IMR-90 (cell line): ENCODE results near the gene ZNF621. TPM values are rescaled to one million over a fixed set of nuclear protein-coding genes. Genes with fewer than 3 reads are reported as not detected.
A peak's percentile ranks its signal among the peaks of the same experiment; 100 is the strongest.

Source experiments
- ATAC-seq: fragments of 200-7000 bp; cut with Tn5 transposase; 2 replicates; pipeline ENCODE4 v1.9.1; 2020; ENCODE audit warnings: low read depth, mild to moderate bottlenecking, moderate library complexity
- BruUV-seq: library from RNA; stranded (reverse); fragments of 400-500 nt; replicated peaks from 2 replicates; lab custom pipeline; 2021; lab: Mats Ljungman, UMichigan
- CTCF ChIA-PET: fragments of 300-600 bp; formaldehyde crosslinking; extraction: SDS; loops from one replicate; lab custom pipeline; 2021; ENCODE audit warnings: antibody characterized with exemption; lab: Yijun Ruan, JAX
- POLR2A ChIA-PET: fragments of 300-600 bp; sonication (Branson Sonifier 250); formaldehyde crosslinking; loops from one replicate; lab custom pipeline; 2022; ENCODE audit warnings: antibody characterized with exemption; ENCODE audit not compliant: unreplicated experiment; lab: Charles Lee
- DNase-seq: peaks from one replicate; pipeline ENCODE4 v3.0.0; 2013
- H2AFZ ChIP-seq: replicated peaks from 2 replicates; pipeline ENCODE3; 2013; ENCODE audit warnings: low read length, mild to moderate bottlenecking; ENCODE audit not compliant: poor library complexity
- H2AK5ac ChIP-seq: 2 replicates; pipeline ENCODE4 v1.6.1; 2013; ENCODE audit warnings: low read depth, low read length, inconsistent platforms
- H2AK9ac ChIP-seq: replicated peaks from 2 replicates; pipeline ENCODE3; 2013; ENCODE audit warnings: mild to moderate bottlenecking, low read depth, low read length, moderate library complexity; ENCODE audit not compliant: poor library complexity
- H2BK120ac ChIP-seq: 2 replicates; pipeline ENCODE4 v1.6.1; 2013; ENCODE audit warnings: low read depth, low read length, inconsistent platforms
- H2BK15ac ChIP-seq: 3 replicates; pipeline ENCODE4 v1.6.1; 2013; ENCODE audit warnings: low read depth, low read length, inconsistent platforms
- H2BK20ac ChIP-seq: 2 replicates; pipeline ENCODE4 v1.6.1; 2013; ENCODE audit warnings: low read depth, mild to moderate bottlenecking, inconsistent platforms, low read length, moderate library complexity
- H2BK5ac ChIP-seq: 2 replicates; pipeline ENCODE4 v1.6.1; 2013; ENCODE audit warnings: mild to moderate bottlenecking, low read depth, low read length, inconsistent platforms; ENCODE audit not compliant: poor library complexity, severe bottlenecking
- H3K14ac ChIP-seq: replicated peaks from 2 replicates; pipeline ENCODE4 v1.6.1; 2013; ENCODE audit warnings: low read depth, low read length, inconsistent platforms
- H3K18ac ChIP-seq: 2 replicates; pipeline ENCODE4 v1.6.1; 2013; ENCODE audit warnings: low read depth, low read length, control low read depth
- H3K23ac ChIP-seq: 2 replicates; pipeline ENCODE4 v1.6.1; 2013; ENCODE audit warnings: low read depth, low read length, inconsistent platforms
- H3K27ac ChIP-seq: 2 replicates; pipeline ENCODE4 v1.5.1; 2013; ENCODE audit warnings: mild to moderate bottlenecking, control low read depth, low read length; ENCODE audit not compliant: insufficient read depth
- H3K27me3 ChIP-seq: 2 replicates; pipeline ENCODE4 v1.6.1; 2013; ENCODE audit warnings: low read length; ENCODE audit not compliant: control insufficient read depth, insufficient read depth
- H3K36me3 ChIP-seq: 2 replicates; pipeline ENCODE4 v1.6.1; 2013; ENCODE audit warnings: low read length, mixed read lengths; ENCODE audit not compliant: control insufficient read depth, insufficient read depth
- H3K4ac ChIP-seq: 2 replicates; pipeline ENCODE4 v1.6.1; 2013; ENCODE audit warnings: low read depth, low read length, inconsistent platforms
- H3K4me1 ChIP-seq: 2 replicates; pipeline ENCODE4 v1.6.1; 2013; ENCODE audit warnings: low read length, mixed read lengths; ENCODE audit not compliant: control insufficient read depth, insufficient read depth
- H3K4me2 ChIP-seq: 2 replicates; pipeline ENCODE4 v1.6.1; 2013; ENCODE audit warnings: low read depth, mild to moderate bottlenecking, control low read depth, low read length, moderate library complexity
- H3K4me3 ChIP-seq: 2 replicates; pipeline ENCODE4 v1.5.1; 2013; ENCODE audit warnings: low read depth, mild to moderate bottlenecking, control low read depth, low read length, moderate library complexity; ENCODE audit not compliant: insufficient read depth
- H3K56ac ChIP-seq: 2 replicates; pipeline ENCODE4 v1.6.1; 2013; ENCODE audit warnings: low read length, inconsistent platforms; ENCODE audit not compliant: insufficient read depth; ENCODE audit errors: extremely low read depth
- H3K79me1 ChIP-seq, 2 experiments: 2 replicates each; pipeline ENCODE4 v1.6.1; 2013; ENCODE audit warnings: low read length in 2 of 2, inconsistent platforms in 1 of 2, low read depth in 1 of 2
- H3K9ac ChIP-seq: 2 replicates; pipeline ENCODE4 v1.6.1; 2013; ENCODE audit warnings: low read depth, low read length, control low read depth
- H3K9me1 ChIP-seq: 2 replicates; pipeline ENCODE4 v1.6.1; 2013; ENCODE audit warnings: low read length, inconsistent platforms; ENCODE audit not compliant: insufficient read depth
- H3K9me3 ChIP-seq: 2 replicates; pipeline ENCODE4 v1.6.1; 2013; ENCODE audit warnings: low read length; ENCODE audit not compliant: control insufficient read depth, insufficient read depth
- H4K20me1 ChIP-seq: 2 replicates; pipeline ENCODE4 v1.6.1; 2013; ENCODE audit warnings: low read length, inconsistent platforms; ENCODE audit not compliant: insufficient read depth
- H4K5ac ChIP-seq: 2 replicates; pipeline ENCODE4 v1.6.1; 2013; ENCODE audit warnings: mild to moderate bottlenecking, low read depth, low read length, control low read depth
- H4K8ac ChIP-seq, 2 experiments: 2 replicates each; pipeline ENCODE4 v1.6.1; 2013; ENCODE audit warnings: low read depth in 2 of 2, low read length in 2 of 2, control low read depth in 1 of 2, inconsistent platforms in 1 of 2
- H4K91ac ChIP-seq: 2 replicates; pipeline ENCODE4 v1.6.1; 2013; ENCODE audit warnings: low read depth, low read length, inconsistent platforms; ENCODE audit not compliant: insufficient read depth
- BHLHE40 ChIP-seq: fragments of 150-350 bp; IDR thresholded peaks from 2 replicates; pipeline ENCODE4 v1.6.1; 2016; ENCODE audit warnings: mild to moderate bottlenecking, low read depth, low read length
- CHD1 ChIP-seq: IDR thresholded peaks from 2 replicates; pipeline ENCODE4 v1.6.1; 2012; ENCODE audit warnings: low read depth, low read length, improper control_type of control experiment
- CTCF ChIP-seq: conservative IDR thresholded peaks from 2 replicates; pipeline ENCODE4 v1.5.1; 2012; ENCODE audit warnings: mild to moderate bottlenecking, low read depth, low read length, improper control_type of control experiment
- FOS ChIP-seq: fragments of 150-350 bp; IDR thresholded peaks from 2 replicates; pipeline ENCODE4 v1.6.1; 2016; ENCODE audit warnings: low read depth, low read length
- MAFK ChIP-seq: IDR thresholded peaks from 2 replicates; pipeline ENCODE4 v1.6.1; 2012; ENCODE audit warnings: low read depth, low read length, improper control_type of control experiment
- MAZ ChIP-seq: IDR thresholded peaks from 2 replicates; pipeline ENCODE4 v1.6.1; 2012; ENCODE audit warnings: low read depth, mild to moderate bottlenecking, low read length, improper control_type of control experiment, moderate library complexity, borderline replicate concordance
- MXI1 ChIP-seq: IDR thresholded peaks from 2 replicates; pipeline ENCODE4 v1.6.1; 2012; ENCODE audit warnings: low read depth, mild to moderate bottlenecking, low read length, moderate library complexity, borderline replicate concordance
- NFE2L2 ChIP-seq: fragments of 150-350 bp; IDR thresholded peaks from 2 replicates; pipeline ENCODE4 v1.6.1; 2016; ENCODE audit warnings: low read depth, mild to moderate bottlenecking, low read length
- POLR2A ChIP-seq: IDR thresholded peaks from 2 replicates; pipeline ENCODE4 v1.6.1; 2012; ENCODE audit warnings: mild to moderate bottlenecking, low read depth, low read length
- RAD21 ChIP-seq: IDR thresholded peaks from 2 replicates; pipeline ENCODE4 v1.6.1; 2012; ENCODE audit warnings: low read length, improper control_type of control experiment
- RCOR1 ChIP-seq: IDR thresholded peaks from 2 replicates; pipeline ENCODE4 v1.6.1; 2012; ENCODE audit warnings: mild to moderate bottlenecking, low read length, improper control_type of control experiment; ENCODE audit not compliant: insufficient replicate concordance
- RFX5 ChIP-seq: IDR thresholded peaks from 2 replicates; pipeline ENCODE4 v1.8.0; 2012; ENCODE audit warnings: low read depth, mild to moderate bottlenecking, low read length, moderate library complexity
- SMC3 ChIP-seq: fragments of 150-350 bp; IDR thresholded peaks from 2 replicates; pipeline ENCODE4 v1.6.1; 2016; ENCODE audit warnings: low read depth, mild to moderate bottlenecking, antibody characterized with exemption, low read length, moderate library complexity
- USF2 ChIP-seq: fragments of 150-350 bp; IDR thresholded peaks from 2 replicates; pipeline ENCODE4 v1.6.1; 2017; ENCODE audit warnings: mild to moderate bottlenecking, antibody characterized with exemption, low read length, low read depth
- WGBS, 2 experiments: methylation state at CpG; one replicate each; pipeline versions ENCODE4 v1.1.5 to v1.1.7; 2013; ENCODE audit warnings: missing lambda C conversion rate in 2 of 2; ENCODE audit not compliant: insufficient read length in 1 of 2; ENCODE audit errors: extremely low coverage in 2 of 2; 5-methylcytosine and 5-hydroxymethylcytosine counted together
- dilution Hi-C: fragments of 300-500 bp; cut with HindIII; formaldehyde crosslinking; loops from one replicate; pipeline ENCODE4 v1.14.3; 2018; ENCODE audit warnings: low sequenced_read_pairs; ENCODE audit not compliant: unreplicated experiment
- in situ Hi-C: fragments of 300-500 bp; cut with MboI; formaldehyde crosslinking; loops from 3 replicates; pipeline ENCODE4 v1.14.3; 2019; ENCODE audit warnings: low sequenced_read_pairs, inconsistent platforms, mixed read lengths
- intact Hi-C: fragments of 100-400 bp; cut with micrococcal nuclease; formaldehyde crosslinking; loops from 2 replicates; pipeline ENCODE4 v1.10.0; 2022
- polyA plus RNA-seq, 3 experiments: library from polyadenylated mRNA; depleted of rRNA; stranded (reverse); fragments of >200 nt; gene quantifications; 2 replicates each; pipeline ENCODE4 v1.2.3, GENCODE V29; 2012; ENCODE audit warnings: low replicate concordance in 1 of 3
- total RNA-seq: library from RNA; depleted of rRNA; stranded (reverse); fragments of >200 nt; gene quantifications from 2 replicates; pipeline ENCODE4 v1.2.3, GENCODE V29; 2012
- TF ChIP-seq, protein P1 (sequence below): fragments of 150-350 bp; IDR thresholded peaks from 2 replicates; pipeline ENCODE4 v1.6.1; 2016; ENCODE audit warnings: low read depth, mild to moderate bottlenecking, low read length, moderate library complexity, borderline replicate concordance

The ZNF621 gene
- total and polyA plus RNA-seq, 2 of the 4 experiments (the other 2 are of a cell fraction), result 7.3 to 8.3 TPM

- Histone ChIP-seq H3K18ac (no peak overlapping the region), H4K91ac (no peak overlapping the region), H2AK9ac (peak overlapping the region; percentile 17), H3K4me2 (no peak overlapping the region), H3K4me1 (no peaks in the 10 kb centered on the region), H3K27ac (no peak overlapping the region), H3K4ac (no peak overlapping the region), H3K9ac (no peak overlapping the region), H3K4me3 (no peak overlapping the region), H2BK20ac (no peak overlapping the region), H2BK120ac (no peak overlapping the region), H4K5ac (no peak overlapping the region), H2AK5ac (no peak overlapping the region), H3K14ac (no peak overlapping the region), H2BK15ac (no peak overlapping the region), H3K56ac (no peak overlapping the region), H3K27me3 (peaks cover 10% of the 10 kb centered on the region; the same call in 1 of the 2 replicates), H3K9me3 (no peaks in the 10 kb centered on the region), H3K9me1 (no peaks in the 10 kb centered on the region), H2BK5ac (no peak overlapping the region), H3K79me1 (no peaks in the 10 kb centered on the region), H3K23ac (no peak overlapping the region), H4K20me1 (no peaks in the 10 kb centered on the region), H2AFZ (no peak overlapping the region), H3K36me3 (no peaks in the 10 kb centered on the region), H4K8ac (no peak overlapping the region)
- ATAC-seq (peak; percentile 86), DNase-seq (peak; percentile 60)
- dilution Hi-C loops (no loop called here), in situ Hi-C loops (loop anchor here (5.0 to 25.0 kb wide), 2 partner anchors 243 to 1297 kb away; no protein-coding TSS in a partner anchor), intact Hi-C loops (loop anchor here (1.0 to 10.0 kb wide), 5 partner anchors 254 to 1864 kb away; no protein-coding TSS in a partner anchor)
- CTCF ChIA-PET, result interaction anchor here (0.5 to 1.9 kb wide), 8 partner anchors 9 to 1301 kb away, joined by 3 to 13 read pairs (median 4); no protein-coding TSS in a partner anchor
- no TSS peak for BruUV-seq
- 0% methylated on average over 1 of the region's 2 CpGs; no CpG with 5 or more reads in 1 of the 2 experiments for WGBS, 2 experiments
- POLR2A ChIA-PET, result no interaction called here
- TF ChIP-seq MAZ (no peak), SMC3 (peak; percentile 82), USF2 (no peak), RFX5 (no peak), MAFK (no peak), CHD1 (no peak), RAD21 (peak; percentile 90), RCOR1 (no peak), CTCF (peak; percentile 84), BHLHE40 (no peak), MXI1 (no peak), FOS (no peak), POLR2A (no peak), NFE2L2 (no peak)
- TF ChIP-seq, protein P1, sequence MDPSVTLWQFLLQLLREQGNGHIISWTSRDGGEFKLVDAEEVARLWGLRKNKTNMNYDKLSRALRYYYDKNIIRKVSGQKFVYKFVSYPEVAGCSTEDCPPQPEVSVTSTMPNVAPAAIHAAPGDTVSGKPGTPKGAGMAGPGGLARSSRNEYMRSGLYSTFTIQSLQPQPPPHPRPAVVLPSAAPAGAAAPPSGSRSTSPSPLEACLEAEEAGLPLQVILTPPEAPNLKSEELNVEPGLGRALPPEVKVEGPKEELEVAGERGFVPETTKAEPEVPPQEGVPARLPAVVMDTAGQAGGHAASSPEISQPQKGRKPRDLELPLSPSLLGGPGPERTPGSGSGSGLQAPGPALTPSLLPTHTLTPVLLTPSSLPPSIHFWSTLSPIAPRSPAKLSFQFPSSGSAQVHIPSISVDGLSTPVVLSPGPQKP, result no peak
Measured at GRCh38 chr3:40580494-40581091, 55.8 kb downstream of the ZNF621 start.
